Gastrocnemius medialis (tissue), 4 donors: ENCODE data around the gene IL12RB1. TPM values are rescaled to one million over a fixed set of nuclear protein-coding genes. Genes with fewer than 3 reads are reported as not detected.

Experiments used
- ATAC-seq, 2 donors: fragments of 150-250 bp; one replicate each; pipeline ENCODE4 v1.9.1; 2016
- DNase-seq, 2 donors: peaks; one replicate each; pipeline ENCODE4 v3.0.0-alpha.2; 2019
- H3K27ac ChIP-seq, 4 donors: fragments of 200-600 bp; sonication (generic); 1 replicate in 1 of 4; 2 replicates in 3 of 4; pipeline ENCODE4 v1.5.1; 2016 to 2018; ENCODE audit warnings: mild to moderate bottlenecking in 2 of 4, moderate library complexity in 1 of 4
- H3K27me3 ChIP-seq, 3 donors: fragments of 200-600 bp; sonication (generic) in 2 of 3; 1 replicate in 1 of 3; 2 replicates in 2 of 3; pipeline versions ENCODE4 v1.5.1 to v1.6.0; 2016 to 2019; ENCODE audit warnings: mild to moderate bottlenecking in 1 of 3, moderate library complexity in 1 of 3
- H3K36me3 ChIP-seq, 2 donors: fragments of 200-600 bp; sonication (generic) in 1 of 2; one replicate each; pipeline ENCODE4 v1.5.1; 2017 to 2018
- H3K4me1 ChIP-seq, 2 donors: fragments of 200-600 bp; sonication (generic) in 1 of 2; one replicate each; pipeline ENCODE4 v1.5.1; 2016 to 2017; ENCODE audit warnings: mild to moderate bottlenecking in 2 of 2
- H3K4me3 ChIP-seq, 4 donors: fragments of 200-600 bp; sonication (generic) in 3 of 4; 1 replicate in 1 of 4; 2 replicates in 3 of 4; pipeline ENCODE4 v1.5.1; 2016 to 2019; ENCODE audit warnings: mild to moderate bottlenecking in 2 of 4
- H3K9me3 ChIP-seq, 3 donors: fragments of 200-600 bp; sonication (generic) in 2 of 3; 1 replicate in 1 of 3; 2 replicates in 2 of 3; pipeline ENCODE4 v1.5.1; 2016 to 2019
- CTCF ChIP-seq, 5 experiments: fragments of 450-650 bp in 3 of 5; fragments of 200-600 bp in 2 of 5; sonication (generic) in 2 of 5; IDR thresholded peaks in 4 of 5; conservative IDR thresholded peaks in 1 of 5; 1 replicate in 4 of 5; 2 replicates in 1 of 5; pipeline ENCODE4 v1.5.1; 2016 to 2019; ENCODE audit warnings: antibody characterized with exemption in 5 of 5, mild to moderate bottlenecking in 3 of 5, moderate library complexity in 3 of 5
- POLR2A ChIP-seq, 2 donors: fragments of 450-650 bp; IDR thresholded peaks; one replicate each; pipeline ENCODE4 v1.6.1; 2017; ENCODE audit warnings: antibody characterized with exemption in 2 of 2, mild to moderate bottlenecking in 2 of 2, moderate library complexity in 2 of 2
- in situ Hi-C, 4 donors: fragments of 200-750 bp; cut with MboI; loops; one replicate each; pipeline versions ENCODE4 v1.15.0 to v1.8.0; 2017; ENCODE audit warnings: low sequenced_read_pairs in 4 of 4
- intact Hi-C: fragments of 100-400 bp; cut with DNase I; formaldehyde crosslinking; loops from one replicate; pipeline ENCODE4 v1.15.1; 2023; ENCODE audit warnings: low total_unique reads
- total RNA-seq, 4 donors: library from RNA; depleted of rRNA; stranded (reverse); fragments of >200 nt; gene quantifications; one replicate each; pipeline versions ENCODE4 v1.1.0 to v1.2.3, GENCODE V29; 2016

The IL12RB1 gene
- total RNA-seq, 4 donors from 2014 or later: 0.16 to 0.20 TPM; not detected in 2

GRCh38 chr19:18085702-18086457, 854 bp downstream of the IL12RB1 start:
- Histone ChIP-seq H3K27me3 (peaks cover 0 to 7% (median 4%) of the 10 kb centered on the region in 3 donors), H3K4me3 (no peak overlapping the region), H3K27ac (no peak overlapping the region), H3K9me3 (no peaks in the 10 kb centered on the region), H3K36me3 (no peaks in the 10 kb centered on the region), H3K4me1 (no peaks in the 10 kb centered on the region)
- in situ Hi-C loops: loop anchor here in 1 of 4 donors (25.0 kb wide), 1 partner anchor 474 kb away; no protein-coding TSS in a partner anchor
- ATAC-seq (no peak), DNase-seq (no peak)
- no peak for TF ChIP-seq CTCF (IDR thresholded peaks at IDR 0.05 in 4 of 5, conservative IDR thresholded peaks at IDR 0.05 in 1 of 5)
- TF ChIP-seq POLR2A (IDR thresholded peaks at IDR 0.05): no peak
- intact Hi-C loops: no loop called here

GRCh38 chr19:18083929-18084684, 2.6 kb downstream of the IL12RB1 start:
- H3K9me3 ChIP-seq: no peaks in the 10 kb centered on the region
- H3K36me3 ChIP-seq: no peaks in the 10 kb centered on the region
- H3K27me3 ChIP-seq: peaks cover 0 to 7% (median 4%) of the 10 kb centered on the region in 3 donors
- no peak for DNase-seq
- no peak overlapping the region for H3K27ac ChIP-seq
- in situ Hi-C loops: loop anchor here in 1 of 4 donors (25.0 kb wide), 1 partner anchor 472 kb away; no protein-coding TSS in a partner anchor
- no peaks in the 10 kb centered on the region for H3K4me1 ChIP-seq
- intact Hi-C loops: no loop called here
- H3K4me3 ChIP-seq: no peak overlapping the region
- no peak for ATAC-seq
- TF ChIP-seq POLR2A (IDR thresholded peaks at IDR 0.05): no peak
- no peak for TF ChIP-seq CTCF (IDR thresholded peaks at IDR 0.05 in 4 of 5, conservative IDR thresholded peaks at IDR 0.05 in 1 of 5)

GRCh38 chr19:18074192-18074591, 12.5 kb downstream of the IL12RB1 start:
- ATAC-seq: no peak
- in situ Hi-C loops: loop anchor here in 2 of 4 donors (25.0 kb wide), 1 partner anchor 137 kb away; the partner anchor contains the start of gene CCDC124 (in 2 of the 2)

GRCh38 chr19:18073197-18073596, 13.5 kb downstream of the IL12RB1 start:
- intact Hi-C loops (no loop called here), in situ Hi-C loops (loop anchor here in 2 of 4 donors (25.0 kb wide), 1 partner anchor 136 kb away; the partner anchor contains the start of gene CCDC124 (in 2 of the 2))
- Histone ChIP-seq H3K4me1 (no peaks in the 10 kb centered on the region), H3K4me3 (no peak overlapping the region), H3K27me3 (peaks cover 3 to 10% (median 5%) of the 10 kb centered on the region in 3 donors), H3K36me3 (no peaks in the 10 kb centered on the region), H3K9me3 (no peaks in the 10 kb centered on the region), H3K27ac (no peak overlapping the region)
- DNase-seq: no peak
- no peak for ATAC-seq
- no peak for TF ChIP-seq CTCF (IDR thresholded peaks at IDR 0.05 in 4 of 5, conservative IDR thresholded peaks at IDR 0.05 in 1 of 5)
- TF ChIP-seq POLR2A (IDR thresholded peaks at IDR 0.05): no peak

More at GRCh38 chr19:18074192-18074591, 12.5 kb downstream of the IL12RB1 start:
- intact Hi-C loops: no loop called here
- Histone ChIP-seq H3K4me1 (no peaks in the 10 kb centered on the region), H3K9me3 (no peaks in the 10 kb centered on the region), H3K4me3 (no peak overlapping the region), H3K27me3 (peaks cover 3 to 10% (median 5%) of the 10 kb centered on the region in 3 donors), H3K36me3 (no peaks in the 10 kb centered on the region), H3K27ac (no peak overlapping the region)
- TF ChIP-seq CTCF (IDR thresholded peaks at IDR 0.05 in 4 of 5, conservative IDR thresholded peaks at IDR 0.05 in 1 of 5) (no peak), POLR2A (IDR thresholded peaks at IDR 0.05) (no peak)
- no peak for DNase-seq
